ENCODE measurements around the gene CLASP2.

CLASP2 gene

DNA sequence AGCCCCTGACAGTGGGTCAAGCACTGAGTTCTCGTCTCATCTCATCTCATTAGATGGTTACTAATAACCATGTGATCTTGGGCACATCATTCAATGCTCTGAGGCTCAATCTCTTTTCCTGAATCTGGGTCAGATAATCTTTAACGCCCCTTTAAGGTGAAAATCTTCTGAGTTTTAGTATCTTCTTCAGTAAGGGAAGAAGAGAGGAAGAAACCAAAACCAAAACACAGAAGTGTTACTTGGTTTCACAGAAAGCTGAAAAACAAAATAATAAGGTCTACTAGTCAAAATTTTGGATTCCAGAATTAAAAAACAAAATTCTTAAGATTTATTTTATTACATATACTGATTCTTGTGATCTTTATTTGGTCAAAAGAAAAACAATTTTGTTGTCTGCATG is 78.2 kb downstream of the CLASP2 start:
- DNase-seq (ENCODE audit: insufficient read length, low spot score) (no peak), FAIRE-seq (no peak)
- no peak for TF ChIP-seq CTCF (IDR thresholded peaks at IDR 0.05; ENCODE audit: insufficient read depth, missing control alignments)

DNA sequence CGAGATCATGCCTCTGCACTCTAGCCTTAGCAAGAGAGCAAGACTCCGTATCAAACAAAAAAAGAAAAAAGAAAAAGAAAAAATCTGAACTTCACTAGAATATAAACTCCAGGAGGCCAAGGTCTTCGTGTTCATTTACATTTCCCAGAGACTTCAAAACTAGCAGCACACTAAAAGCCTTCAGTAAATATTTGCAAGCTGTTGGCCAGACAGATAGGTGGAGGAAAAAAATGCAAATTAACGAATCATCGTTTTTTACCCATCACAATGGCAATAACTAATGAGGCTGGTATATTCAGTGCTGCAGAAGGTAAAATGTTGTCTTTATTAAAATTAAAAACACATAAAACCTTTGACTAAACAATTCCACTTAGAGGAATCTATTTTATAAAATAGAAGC is 80.6 kb downstream of the CLASP2 start:
- FAIRE-seq (no peak), DNase-seq (ENCODE audit: insufficient read length, low spot score) (no peak)
- TF ChIP-seq CTCF (IDR thresholded peaks at IDR 0.05; ENCODE audit: insufficient read depth, missing control alignments): no peak

GRCh38 chr3:33636125-33636850 is 81.8 kb downstream of the CLASP2 start:
- FAIRE-seq (peak; percentile 76), DNase-seq (ENCODE audit: insufficient read length, low spot score) (no peak)
- peak; percentile 64 for TF ChIP-seq CTCF (IDR thresholded peaks at IDR 0.05; ENCODE audit: insufficient read depth, missing control alignments)

GRCh38 chr3:33634262-33634661 is 83.8 kb downstream of the CLASP2 start:
- no peak for FAIRE-seq
- DNase-seq (ENCODE audit: insufficient read length, low spot score): no peak
- TF ChIP-seq CTCF (IDR thresholded peaks at IDR 0.05; ENCODE audit: insufficient read depth, missing control alignments): no peak

DNA sequence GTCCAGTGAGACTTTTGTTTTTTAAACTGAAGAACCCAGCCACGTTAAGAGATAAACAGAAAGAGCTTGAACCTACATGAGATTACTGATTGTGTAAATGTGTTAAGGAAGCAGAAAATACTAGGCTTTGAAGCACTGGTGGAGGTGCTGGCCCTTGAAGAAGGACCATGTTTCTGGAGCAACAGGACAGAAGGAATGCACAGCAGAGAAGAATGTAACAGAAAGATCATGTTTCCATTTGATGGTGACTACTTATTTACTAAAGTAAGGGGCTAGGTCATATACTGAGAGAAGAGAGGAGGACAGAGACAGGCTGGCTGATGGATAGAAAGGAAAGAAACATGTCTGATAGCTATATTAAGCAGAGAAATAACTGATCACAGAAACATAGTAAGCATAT is 88.8 kb downstream of the CLASP2 start:
- DNase-seq (ENCODE audit: insufficient read length, low spot score) (no peak), FAIRE-seq (no peak)
- TF ChIP-seq CTCF (IDR thresholded peaks at IDR 0.05; ENCODE audit: insufficient read depth, missing control alignments): no peak

GRCh38 chr3:33624756-33625155 is 93.3 kb downstream of the CLASP2 start:
- TF ChIP-seq CTCF (IDR thresholded peaks at IDR 0.05; ENCODE audit: insufficient read depth, missing control alignments): no peak
- no peak for DNase-seq (ENCODE audit: insufficient read length, low spot score)
- no peak for FAIRE-seq

DNA sequence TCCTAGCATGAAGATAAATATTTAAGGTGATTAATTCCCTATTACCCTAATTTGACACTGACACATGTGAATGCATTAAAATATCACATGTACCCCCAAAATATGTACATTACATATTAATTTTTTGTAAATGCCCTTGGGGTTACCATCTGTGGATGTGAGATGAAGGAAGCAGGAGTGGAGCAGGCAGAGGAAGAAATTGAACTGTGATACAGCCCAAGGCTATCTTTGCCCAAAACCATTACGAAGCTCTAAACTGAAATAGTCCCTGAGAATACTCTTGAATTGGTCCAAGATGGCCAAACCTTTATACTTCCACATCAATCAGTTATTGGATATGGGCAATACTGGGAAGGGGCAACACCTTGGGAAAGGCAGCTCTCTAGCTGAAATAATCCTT is 105.0 kb downstream of the CLASP2 start:
- DNase-seq (ENCODE audit: insufficient read length, low spot score) (no peak), FAIRE-seq (no peak)
- no peak for TF ChIP-seq CTCF (IDR thresholded peaks at IDR 0.05; ENCODE audit: insufficient read depth, missing control alignments)

Measured in D721Med (cell line).